IPS-18a (cell line): Measurements from ENCODE around the gene MGLL.

Experiments
- H3K27ac ChIP-seq: one replicate; pipeline ENCODE4 v1.5.1; 2013; ENCODE audit warnings: low read length
- H3K27me3 ChIP-seq: one replicate; pipeline ENCODE4 v1.6.1; 2013; ENCODE audit warnings: mild to moderate bottlenecking, low read length; ENCODE audit not compliant: control insufficient read depth, insufficient read depth
- H3K36me3 ChIP-seq: one replicate; pipeline ENCODE4 v1.6.1; 2013; ENCODE audit warnings: low read depth, low read length; ENCODE audit not compliant: control insufficient read depth
- H3K4me1 ChIP-seq: one replicate; pipeline ENCODE4 v1.6.1; 2013; ENCODE audit warnings: low read depth, low read length; ENCODE audit not compliant: control insufficient read depth
- H3K4me3 ChIP-seq: one replicate; pipeline ENCODE4 v1.5.1; 2013; ENCODE audit warnings: low read length
- H3K9ac ChIP-seq: one replicate; pipeline ENCODE4 v1.6.1; 2013; ENCODE audit warnings: mild to moderate bottlenecking, low read length, moderate library complexity
- H3K9me3 ChIP-seq: one replicate; pipeline ENCODE4 v1.6.1; 2013; ENCODE audit warnings: low read depth, low read length; ENCODE audit not compliant: control insufficient read depth

Gene MGLL

DNA sequence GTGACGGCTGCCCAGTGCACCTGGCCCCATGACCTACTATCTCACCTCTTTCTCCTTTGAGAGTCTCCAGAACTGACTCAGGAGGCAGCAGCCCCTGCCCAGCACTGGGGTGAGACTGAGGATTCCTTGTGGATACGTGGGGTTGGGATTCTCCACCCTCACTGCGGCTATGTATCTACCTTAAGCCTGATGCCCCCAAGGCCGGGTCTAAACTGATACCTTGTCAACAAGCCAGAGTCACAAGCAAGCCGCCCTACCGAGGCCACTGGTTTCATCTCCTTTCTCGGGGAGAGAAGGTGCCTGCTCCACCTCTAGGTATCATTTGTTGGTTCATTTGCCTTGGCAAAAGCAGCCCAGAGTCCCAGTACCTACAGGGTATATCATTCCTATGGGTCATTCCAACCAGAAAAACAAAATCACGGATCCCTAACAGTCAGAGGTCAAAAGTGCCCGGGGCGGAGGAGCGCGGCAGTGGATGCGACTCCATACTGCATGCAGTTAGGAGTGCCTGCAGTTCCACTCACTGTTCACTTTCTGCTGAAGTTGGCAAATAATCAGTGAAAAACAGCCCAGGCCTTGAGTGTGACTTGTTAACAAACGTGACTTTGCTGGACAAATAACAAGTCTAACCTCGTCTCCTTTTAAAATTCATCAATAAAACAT, 102.0 kb downstream of the MGLL start:
- Histone ChIP-seq H3K27me3 (no peaks in the 10 kb centered on the region), H3K4me1 (peaks cover 14% of the 10 kb centered on the region), H3K36me3 (no peaks in the 10 kb centered on the region)

GRCh38 chr3:127719369-127719768, 102.9 kb downstream of the MGLL start:
- H3K9me3 ChIP-seq = no peaks in the 10 kb centered on the region
- no peak overlapping the region for H3K4me3 ChIP-seq
- H3K36me3 ChIP-seq = no peaks in the 10 kb centered on the region
- no peak overlapping the region for H3K9ac ChIP-seq
- H3K27me3 ChIP-seq = no peaks in the 10 kb centered on the region
- H3K27ac ChIP-seq = no peak overlapping the region
- H3K4me1 ChIP-seq = peaks cover 14% of the 10 kb centered on the region

More for the DNA sequence above, 102.0 kb downstream of the MGLL start:
- Histone ChIP-seq H3K27ac (no peak overlapping the region), H3K9me3 (no peaks in the 10 kb centered on the region), H3K9ac (no peak overlapping the region), H3K4me3 (no peak overlapping the region)

GRCh38 chr3:127718916-127719290, 103.4 kb downstream of the MGLL start:
- Histone ChIP-seq H3K27ac (no peak overlapping the region), H3K4me3 (no peak overlapping the region), H3K9ac (no peak overlapping the region)

GRCh38 chr3:127718245-127718915, 103.9 kb downstream of the MGLL start:
- Histone ChIP-seq H3K4me1 (peaks cover 14% of the 10 kb centered on the region), H3K9me3 (no peaks in the 10 kb centered on the region), H3K4me3 (no peak overlapping the region), H3K9ac (no peak overlapping the region), H3K27me3 (no peaks in the 10 kb centered on the region), H3K36me3 (no peaks in the 10 kb centered on the region), H3K27ac (no peak overlapping the region)

More at GRCh38 chr3:127718916-127719290, 103.4 kb downstream of the MGLL start:
- Histone ChIP-seq H3K36me3 (no peaks in the 10 kb centered on the region), H3K9me3 (no peaks in the 10 kb centered on the region), H3K4me1 (peaks cover 14% of the 10 kb centered on the region), H3K27me3 (no peaks in the 10 kb centered on the region)

GRCh38 chr3:127717357-127718244, 104.7 kb downstream of the MGLL start:
- Histone ChIP-seq H3K4me1 (peaks cover 8% of the 10 kb centered on the region), H3K36me3 (no peaks in the 10 kb centered on the region), H3K9me3 (no peaks in the 10 kb centered on the region), H3K27me3 (no peaks in the 10 kb centered on the region), H3K4me3 (no peak overlapping the region), H3K27ac (no peak overlapping the region), H3K9ac (no peak overlapping the region)

DNA sequence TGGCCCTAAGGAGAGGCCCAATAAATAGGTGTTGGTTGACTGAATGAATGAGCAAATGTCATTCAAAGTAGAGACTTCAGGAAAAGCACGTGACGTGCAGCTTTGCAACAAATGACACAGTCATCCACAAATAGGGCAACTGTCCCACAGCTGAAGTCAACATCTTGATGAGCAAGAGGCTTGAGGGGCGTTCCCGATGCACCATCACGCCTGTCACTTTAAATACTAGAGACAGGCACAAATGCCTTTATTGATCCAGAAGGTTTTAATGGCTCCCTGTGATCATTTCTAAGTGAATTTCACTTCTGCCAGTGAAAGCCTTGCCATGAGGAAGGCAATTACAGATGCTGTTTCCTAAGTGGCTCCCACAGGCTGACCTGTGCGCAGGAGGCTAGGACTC, 105.9 kb downstream of the MGLL start:
- no peak overlapping the region for H3K27ac ChIP-seq

GRCh38 chr3:127715532-127715931, 106.8 kb downstream of the MGLL start:
- Histone ChIP-seq H3K4me3 (no peak overlapping the region), H3K27ac (no peak overlapping the region), H3K9me3 (no peaks in the 10 kb centered on the region), H3K9ac (no peak overlapping the region), H3K36me3 (no peaks in the 10 kb centered on the region), H3K27me3 (no peaks in the 10 kb centered on the region), H3K4me1 (no peaks in the 10 kb centered on the region)

More for the DNA sequence above, 105.9 kb downstream of the MGLL start:
- no peaks in the 10 kb centered on the region for H3K4me1 ChIP-seq
- H3K9me3 ChIP-seq = no peaks in the 10 kb centered on the region
- no peak overlapping the region for H3K4me3 ChIP-seq
- H3K36me3 ChIP-seq = no peaks in the 10 kb centered on the region
- no peaks in the 10 kb centered on the region for H3K27me3 ChIP-seq
- no peak overlapping the region for H3K9ac ChIP-seq

- no peak overlapping the region for H3K4me3 ChIP-seq
- no peaks in the 10 kb centered on the region for H3K36me3 ChIP-seq
- no peaks in the 10 kb centered on the region for H3K9me3 ChIP-seq
- H3K27ac ChIP-seq = no peak overlapping the region
- H3K4me1 ChIP-seq = no peaks in the 10 kb centered on the region
- no peaks in the 10 kb centered on the region for H3K27me3 ChIP-seq
- no peak overlapping the region for H3K9ac ChIP-seq
Observed at GRCh38 chr3:127714866-127715265, 107.4 kb downstream of the MGLL start.

- no peaks in the 10 kb centered on the region for H3K36me3 ChIP-seq
- H3K4me3 ChIP-seq = no peak overlapping the region
- no peaks in the 10 kb centered on the region for H3K9me3 ChIP-seq
- no peaks in the 10 kb centered on the region for H3K4me1 ChIP-seq
- no peak overlapping the region for H3K27ac ChIP-seq
- H3K27me3 ChIP-seq = no peaks in the 10 kb centered on the region
- no peak overlapping the region for H3K9ac ChIP-seq
Observed at GRCh38 chr3:127714125-127714571, 108.2 kb downstream of the MGLL start.

DNA sequence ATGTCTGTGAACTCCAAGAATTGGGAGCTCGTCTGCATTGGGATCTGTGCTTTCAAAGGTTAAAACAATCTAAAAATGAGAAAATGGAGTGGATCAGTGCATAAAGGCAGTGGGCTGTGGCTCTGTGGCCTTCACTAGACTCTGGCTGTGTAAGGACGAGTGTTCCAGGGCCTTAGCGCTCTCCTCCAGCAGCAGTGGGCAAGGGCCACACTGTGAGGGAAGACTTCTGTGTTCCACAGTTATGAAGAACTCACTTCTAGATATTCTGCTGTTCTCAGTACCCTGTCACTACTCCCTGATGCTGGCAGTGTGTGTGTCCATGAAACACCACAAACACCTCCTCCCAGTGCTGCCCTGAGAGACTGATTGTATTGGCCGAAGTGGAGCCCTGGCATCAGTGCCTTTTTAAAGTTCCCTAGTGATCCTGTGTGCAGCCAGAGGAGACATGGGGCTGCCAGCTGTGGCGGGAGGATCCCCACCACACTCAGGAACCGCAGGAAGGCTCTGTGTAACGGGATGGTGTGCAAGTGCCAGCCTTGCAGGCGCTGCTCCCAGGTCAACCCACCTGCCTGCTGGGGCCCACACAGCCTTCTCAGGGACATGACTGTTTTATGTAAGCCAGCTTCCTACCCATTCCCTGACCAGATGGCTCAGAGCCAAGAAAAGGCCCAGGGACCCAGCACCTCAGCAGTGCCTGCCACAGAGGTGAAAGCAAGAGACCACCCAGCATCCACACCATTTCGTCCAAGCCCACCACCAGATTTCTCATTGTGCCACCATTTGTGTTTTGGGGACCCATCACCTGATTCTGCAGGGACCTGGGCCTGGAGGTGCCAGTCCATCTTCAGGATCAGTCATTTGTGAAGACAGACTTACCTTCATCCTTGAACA, 109.2 kb downstream of the MGLL start:
- H3K27ac ChIP-seq = no peak overlapping the region
- no peaks in the 10 kb centered on the region for H3K9me3 ChIP-seq
- H3K27me3 ChIP-seq = no peaks in the 10 kb centered on the region
- H3K9ac ChIP-seq = no peak overlapping the region
- H3K4me3 ChIP-seq = no peak overlapping the region
- no peaks in the 10 kb centered on the region for H3K4me1 ChIP-seq
- no peaks in the 10 kb centered on the region for H3K36me3 ChIP-seq

DNA sequence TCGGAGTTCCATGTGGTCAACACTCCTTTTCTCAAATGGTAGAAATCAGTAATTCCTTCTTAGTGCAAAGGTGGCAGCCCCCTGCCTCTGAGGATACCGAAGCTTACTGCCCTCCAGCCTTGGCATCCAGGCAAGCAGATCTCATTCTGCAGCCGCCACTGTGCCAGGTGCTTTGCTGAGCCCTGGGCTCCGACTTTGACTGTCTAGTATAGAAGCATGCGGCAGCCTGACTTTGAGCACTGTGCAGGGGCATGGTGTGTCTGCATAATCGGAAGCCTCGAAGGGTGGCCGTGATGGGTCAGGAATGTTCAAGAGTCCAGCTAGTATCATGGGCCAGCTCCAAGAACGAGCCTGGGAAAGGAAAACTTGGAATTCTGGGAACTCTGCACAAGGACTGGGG, 109.9 kb downstream of the MGLL start:
- Histone ChIP-seq H3K27ac (no peak overlapping the region), H3K36me3 (no peaks in the 10 kb centered on the region), H3K9me3 (no peaks in the 10 kb centered on the region), H3K4me1 (no peaks in the 10 kb centered on the region), H3K4me3 (no peak overlapping the region), H3K27me3 (no peaks in the 10 kb centered on the region), H3K9ac (no peak overlapping the region)
